GM12878 (cell line): ENCODE results near the gene MBOAT1. TPM values are rescaled to one million over a fixed set of nuclear protein-coding genes. Genes with fewer than 3 reads are reported as not detected.
A peak's percentile ranks its signal among the peaks of the same experiment; 100 is the strongest.

Experiments
- ATAC-seq: fragments of 200-7000 bp; cut with Tn5 transposase; 3 replicates; pipeline ENCODE4 v1.9.1; 2020; ENCODE audit warnings: mild to moderate bottlenecking, moderate library complexity
- BruUV-seq: library from RNA; stranded (reverse); fragments of 400-500 nt; replicated peaks from 2 replicates; lab custom pipeline; 2021; lab: Mats Ljungman, UMichigan
- CTCF ChIA-PET: fragments of 300-600 bp; sonication (Branson Sonifier 250); formaldehyde crosslinking; extraction: SDS; loops from one replicate; lab custom pipeline; 2021; ENCODE audit warnings: inconsistent platforms; lab: Yijun Ruan, JAX
- POLR2A ChIA-PET: fragments of 350-600 bp; formaldehyde crosslinking; extraction: SDS; loops from one replicate; lab custom pipeline; 2021; ENCODE audit warnings: inconsistent platforms; lab: Charles Lee
- RAD21 ChIA-PET: fragments of 300-600 bp; sonication (Branson Sonifier 250); formaldehyde crosslinking; loops from one replicate; lab custom pipeline; 2023; ENCODE audit warnings: antibody characterized with exemption; ENCODE audit not compliant: unreplicated experiment; lab: Charles Lee
- SMC1A ChIA-PET: fragments of 300-600 bp; sonication (Branson Sonifier 250); formaldehyde crosslinking; loops from one replicate; lab custom pipeline; 2023; ENCODE audit not compliant: unreplicated experiment, uncharacterized antibody; lab: Charles Lee
- DNase-seq: peaks from one replicate; pipeline ENCODE4 v3.0.0-alpha.2; 2011; ENCODE audit warnings: low read depth, low spot score
- FAIRE-seq: peaks from 3 replicates; lab custom pipeline; 2011; peaks lifted over from hg19 to GRCh38; lab: Jason Lieb, UNC
- H2AFZ ChIP-seq: 2 replicates; pipeline ENCODE4 v1.6.0; 2011; ENCODE audit warnings: low read depth, low read length, control low read depth; ENCODE audit not compliant: control insufficient read depth
- H3K27ac ChIP-seq: 2 replicates; pipeline ENCODE4 v1.5.1; 2011; ENCODE audit warnings: control low read depth; ENCODE audit not compliant: control insufficient read depth, insufficient read depth
- H3K27me3 ChIP-seq, 2 experiments: replicated peaks in 1 of 2; 2 replicates each; pipeline versions ENCODE4 v1.6.0 to v1.6.1; 2011; ENCODE audit warnings: low read length in 1 of 2; ENCODE audit not compliant: control insufficient read depth in 2 of 2, insufficient read depth in 2 of 2
- H3K36me3 ChIP-seq, 2 experiments: 2 replicates each; pipeline ENCODE4 v1.5.1; 2011; ENCODE audit warnings: low read length in 1 of 2; ENCODE audit not compliant: control insufficient read depth in 2 of 2, insufficient read depth in 2 of 2
- H3K4me1 ChIP-seq: 2 replicates; pipeline ENCODE4 v1.6.1; 2011; ENCODE audit warnings: mild to moderate bottlenecking, low read length, moderate library complexity, mixed read lengths; ENCODE audit not compliant: control insufficient read depth, insufficient read depth
- H3K4me2 ChIP-seq: 2 replicates; pipeline ENCODE4 v1.6.0; 2011; ENCODE audit warnings: control low read depth; ENCODE audit not compliant: control insufficient read depth, insufficient read depth
- H3K4me3 ChIP-seq: fragments of 200-600 bp; sonication (generic); 2 replicates; pipeline ENCODE4 v1.5.1; 2016
- H3K79me2 ChIP-seq: 2 replicates; pipeline ENCODE4 v1.6.0; 2011; ENCODE audit warnings: low read length; ENCODE audit not compliant: control insufficient read depth, insufficient read depth
- H3K9ac ChIP-seq: 2 replicates; pipeline ENCODE4 v1.8.0; 2011; ENCODE audit warnings: low read length, control low read depth, mixed read lengths; ENCODE audit not compliant: control insufficient read depth, insufficient read depth
- H3K9me3 ChIP-seq: replicated peaks from 3 replicates; pipeline ENCODE4 v1.5.1; 2011; ENCODE audit warnings: mild to moderate bottlenecking, low read length; ENCODE audit not compliant: control insufficient read depth, insufficient read depth
- H4K20me1 ChIP-seq: 2 replicates; pipeline ENCODE4 v1.6.0; 2011; ENCODE audit not compliant: control insufficient read depth, insufficient read depth
- EZH2 ChIP-seq: IDR thresholded peaks from 2 replicates; pipeline ENCODE4 v1.6.1; 2012; ENCODE audit warnings: low read depth, mild to moderate bottlenecking, control low read depth, inconsistent platforms, low read length, borderline replicate concordance; ENCODE audit not compliant: control insufficient read depth
- MTA3 ChIP-seq: IDR thresholded peaks from 2 replicates; pipeline ENCODE4 v1.6.1; 2012; ENCODE audit warnings: low read length, inconsistent platforms, borderline replicate concordance
- NFIC ChIP-seq: IDR thresholded peaks from 2 replicates; pipeline ENCODE4 v1.6.1; 2012; ENCODE audit warnings: low read depth, mild to moderate bottlenecking, inconsistent platforms, low read length, moderate library complexity
- PRDM15 ChIP-seq: fragments of 450-650 bp; formaldehyde crosslinking; IDR thresholded peaks from 2 replicates; pipeline ENCODE4 v1.4.0; 2020; ENCODE audit warnings: mild to moderate bottlenecking, moderate library complexity
- SMAD5 ChIP-seq: IDR thresholded peaks from 2 replicates; pipeline ENCODE4 v1.6.1; 2016; ENCODE audit warnings: antibody characterized with exemption, low read depth
- SP1 ChIP-seq: IDR thresholded peaks from one replicate; pipeline ENCODE4 v1.6.1; 2011; ENCODE audit warnings: low read depth, low read length
- SPI1 ChIP-seq: IDR thresholded peaks from 2 replicates; pipeline ENCODE4 v1.6.1; 2011; ENCODE audit warnings: low read depth, mild to moderate bottlenecking, low read length, moderate library complexity, borderline replicate concordance; ENCODE audit not compliant: insufficient read depth
- WGBS: methylation state at CpG from one replicate; pipeline ENCODE4 v1.1.6; 2016; ENCODE audit warnings: low lambda C conversion rate; ENCODE audit not compliant: insufficient replicate concordance, insufficient coverage; ENCODE audit errors: missing lambda C conversion rate; 5-methylcytosine and 5-hydroxymethylcytosine counted together
- in situ Hi-C: fragments of 300-500 bp; cut with MboI; formaldehyde crosslinking; loops from 9 replicates; pipeline ENCODE4 v1.14.3; 2018; ENCODE audit warnings: mixed read lengths
- intact Hi-C: fragments of 100-400 bp; cut with micrococcal nuclease; formaldehyde crosslinking; loops from one replicate; pipeline ENCODE4 v1.14.2; 2022; ENCODE audit not compliant: unreplicated experiment
- polyA plus RNA-seq, 11 experiments: library from polyadenylated mRNA; depleted of rRNA in 4 of 11; unstranded in 6 of 11; stranded (reverse) in 5 of 11; fragments of >200 nt; fragmentation: Nextera tagmentation in 4 of 11; fragmentation: Illumina TruSeq in 1 of 11; extraction: Ambion mirVana in 4 of 11; extraction: Trizol in 1 of 11; gene quantifications; 1 replicate in 1 of 11; 2 replicates in 10 of 11; pipeline versions ENCODE4 v1.2.1 to v1.2.3, GENCODE V29; 2011 to 2016; ENCODE audit warnings: inconsistent platforms in 2 of 11, missing spikeins in 2 of 11, low read depth in 1 of 11
- total RNA-seq, 4 experiments: library from RNA; depleted of rRNA in 3 of 4; stranded (reverse); fragments of >200 nt in 3 of 4; fragmentation: Illumina TruSeq in 1 of 4; extraction: Trizol in 1 of 4; gene quantifications; 2 replicates each; pipeline versions ENCODE4 v1.2.1 to v1.2.3, GENCODE V29; 2013 to 2021
- TF ChIP-seq, protein P1 (sequence below), 3 experiments: IDR thresholded peaks in 2 of 3; conservative IDR thresholded peaks in 1 of 3; 2 replicates each; pipeline ENCODE4 v1.5.1; 2011; ENCODE audit warnings: low read depth in 3 of 3, low read length in 3 of 3, mild to moderate bottlenecking in 3 of 3, control low read depth in 2 of 3, moderate library complexity in 2 of 3, inconsistent platforms in 1 of 3, mixed read lengths in 1 of 3; ENCODE audit not compliant: control insufficient read depth in 2 of 3, insufficient read depth in 1 of 3; ENCODE audit errors: extremely low read depth in 1 of 3

MBOAT1 gene
- total and polyA plus RNA-seq, 10 of the 15 experiments (the other 5 are each of a cell fraction or from before 2014, with no cell fraction given): 0.39 to 21.0 (median 11.6) TPM

- TF ChIP-seq NFIC (no peak), SMAD5 (no peak)
Observed at GRCh38 chr6:20227350-20227749, 15.1 kb upstream of the MBOAT1 start (continued).

- in situ Hi-C loops: no loop called here
- BruUV-seq: no TSS peak
- Histone ChIP-seq H3K9ac (no peak overlapping the region), H3K79me2 (no peaks in the 10 kb centered on the region), H4K20me1 (no peaks in the 10 kb centered on the region), H3K4me1 (no peaks in the 10 kb centered on the region), H2AFZ (no peak overlapping the region), H3K36me3 (no peaks in the 10 kb centered on the region), H3K9me3 (no peaks in the 10 kb centered on the region), H3K4me3 (no peak overlapping the region), H3K4me2 (no peak overlapping the region), H3K27ac (no peak overlapping the region), H3K27me3 (no peaks in the 10 kb centered on the region)
- FAIRE-seq (no peak), ATAC-seq (no peak), DNase-seq (no peak)
- ChIA-PET CTCF (no interaction called here), POLR2A (no interaction called here), RAD21 (no interaction called here), SMC1A (interaction anchor here (1.5 to 1.8 kb wide), 2 partner anchors 10 to 14 kb away, joined by 5 to 6 read pairs; no protein-coding TSS in a partner anchor)
- no peak for TF ChIP-seq EZH2
- TF ChIP-seq SPI1: peak; percentile 28; the same call in 1 of the 2 replicates
- no peak for TF ChIP-seq MTA3
- intact Hi-C loops: no loop called here
- 45% methylated on average over 1 of the region's 1 CpG for WGBS
Observed at GRCh38 chr6:20223141-20223540, 10.9 kb upstream of the MBOAT1 start.

DNA sequence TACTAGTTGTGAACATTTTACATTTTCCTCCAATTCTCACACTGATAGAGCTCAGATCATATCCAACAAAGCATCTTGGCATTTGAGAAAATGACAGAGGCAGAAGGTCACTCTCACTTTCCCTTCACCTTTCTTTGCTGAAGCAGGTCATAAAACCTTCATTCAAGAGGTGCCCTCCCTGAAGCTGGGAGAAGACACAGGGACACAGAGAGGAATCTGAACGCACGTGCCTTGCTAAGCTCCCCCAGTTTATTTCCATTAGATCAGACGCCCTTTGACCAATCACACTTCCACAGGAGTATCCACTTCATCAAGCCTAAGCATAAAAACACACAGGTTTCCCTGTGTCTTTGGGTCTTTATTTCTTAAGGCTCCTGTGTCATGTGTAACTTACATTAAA is 9.2 kb upstream of the MBOAT1 start:
- intact Hi-C loops (no loop called here), in situ Hi-C loops (no loop called here)
- H4K20me1 ChIP-seq: no peaks in the 10 kb centered on the region
- no peaks in the 10 kb centered on the region for H3K4me1 ChIP-seq
- no peak overlapping the region for H3K27ac ChIP-seq
- H3K4me2 ChIP-seq: no peak overlapping the region
- H3K27me3 ChIP-seq: no peaks in the 10 kb centered on the region
- ChIA-PET SMC1A (interaction anchor here (0.5 kb wide), 1 partner anchor 20 kb away, joined by 5 read pairs; no protein-coding TSS in a partner anchor), POLR2A (interaction anchor here (1.1 kb wide), 1 partner anchor 21 kb away, joined by 3 read pairs; no protein-coding TSS in a partner anchor), RAD21 (no interaction called here), CTCF (interaction anchor here (1.0 kb wide), 1 partner anchor 9 kb away, joined by 3 read pairs; no protein-coding TSS in a partner anchor)
- no peak overlapping the region for H3K9ac ChIP-seq
- no TSS peak for BruUV-seq
- no peak overlapping the region for H3K4me3 ChIP-seq
- FAIRE-seq (no peak), DNase-seq (no peak), ATAC-seq (no peak)
- no peaks in the 10 kb centered on the region for H3K36me3 ChIP-seq
- H3K9me3 ChIP-seq: no peaks in the 10 kb centered on the region
- WGBS: 29% methylated on average over 3 of the region's 3 CpGs
- H3K79me2 ChIP-seq: no peaks in the 10 kb centered on the region
- no peak overlapping the region for H2AFZ ChIP-seq
- TF ChIP-seq SP1: no peak
- no peak for TF ChIP-seq PRDM15 (CRISPR knock-in tag)
- TF ChIP-seq, protein P1, sequence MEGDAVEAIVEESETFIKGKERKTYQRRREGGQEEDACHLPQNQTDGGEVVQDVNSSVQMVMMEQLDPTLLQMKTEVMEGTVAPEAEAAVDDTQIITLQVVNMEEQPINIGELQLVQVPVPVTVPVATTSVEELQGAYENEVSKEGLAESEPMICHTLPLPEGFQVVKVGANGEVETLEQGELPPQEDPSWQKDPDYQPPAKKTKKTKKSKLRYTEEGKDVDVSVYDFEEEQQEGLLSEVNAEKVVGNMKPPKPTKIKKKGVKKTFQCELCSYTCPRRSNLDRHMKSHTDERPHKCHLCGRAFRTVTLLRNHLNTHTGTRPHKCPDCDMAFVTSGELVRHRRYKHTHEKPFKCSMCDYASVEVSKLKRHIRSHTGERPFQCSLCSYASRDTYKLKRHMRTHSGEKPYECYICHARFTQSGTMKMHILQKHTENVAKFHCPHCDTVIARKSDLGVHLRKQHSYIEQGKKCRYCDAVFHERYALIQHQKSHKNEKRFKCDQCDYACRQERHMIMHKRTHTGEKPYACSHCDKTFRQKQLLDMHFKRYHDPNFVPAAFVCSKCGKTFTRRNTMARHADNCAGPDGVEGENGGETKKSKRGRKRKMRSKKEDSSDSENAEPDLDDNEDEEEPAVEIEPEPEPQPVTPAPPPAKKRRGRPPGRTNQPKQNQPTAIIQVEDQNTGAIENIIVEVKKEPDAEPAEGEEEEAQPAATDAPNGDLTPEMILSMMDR (IDR thresholded peaks at IDR 0.05 in 2 of 3, conservative IDR thresholded peaks at IDR 0.05 in 1 of 3; ENCODE audit: control insufficient read depth in 2 of 3, extremely low read depth in 1 of 3, insufficient read depth in 1 of 3, low read depth in 3 of 3, low read length in 3 of 3): no peak
